GM21723 (cell line): ENCODE data around the gene CEP41.
"Not testable (repeated sequence)": the region's sequence is repeated elsewhere in the genome, so short reads cannot be mapped to it uniquely, and the experiment has no call there.

Experiments
- ATAC-seq: cut with Tn5 transposase; IDR thresholded peaks from one replicate; pipeline ENCODE4 v1.9.1; 2021; ENCODE audit warnings: mild to moderate bottlenecking, moderate library complexity; ENCODE audit not compliant: unreplicated experiment

CEP41 gene

DNA sequence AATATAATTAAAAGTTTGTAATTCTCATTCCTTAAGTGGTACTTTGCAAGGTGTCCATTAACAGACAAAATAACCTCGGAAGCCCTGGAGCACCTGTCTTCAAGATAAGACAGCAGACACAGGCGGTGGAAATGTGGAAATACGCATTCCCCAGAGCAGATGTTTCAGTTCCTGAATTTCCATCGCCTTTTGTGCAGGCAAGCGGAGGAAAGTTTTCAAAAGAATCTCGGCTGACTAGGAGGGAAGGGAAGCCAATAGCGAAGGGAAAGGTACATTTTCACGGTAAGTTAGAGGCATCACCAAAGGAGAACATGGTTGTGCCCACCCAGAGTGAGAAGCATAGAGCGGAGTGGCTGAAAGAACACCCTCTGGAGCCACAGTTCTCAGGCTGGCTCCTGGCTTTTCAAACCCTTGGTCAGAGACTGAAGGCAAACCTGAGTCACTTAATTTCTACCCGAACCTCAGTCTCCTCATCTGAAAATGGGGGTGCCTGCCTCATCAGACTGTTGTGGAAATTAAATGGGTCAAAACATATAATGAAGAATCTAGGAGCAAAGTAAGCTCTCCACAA, 46.9 kb downstream of the CEP41 start:
- no peak for ATAC-seq

DNA sequence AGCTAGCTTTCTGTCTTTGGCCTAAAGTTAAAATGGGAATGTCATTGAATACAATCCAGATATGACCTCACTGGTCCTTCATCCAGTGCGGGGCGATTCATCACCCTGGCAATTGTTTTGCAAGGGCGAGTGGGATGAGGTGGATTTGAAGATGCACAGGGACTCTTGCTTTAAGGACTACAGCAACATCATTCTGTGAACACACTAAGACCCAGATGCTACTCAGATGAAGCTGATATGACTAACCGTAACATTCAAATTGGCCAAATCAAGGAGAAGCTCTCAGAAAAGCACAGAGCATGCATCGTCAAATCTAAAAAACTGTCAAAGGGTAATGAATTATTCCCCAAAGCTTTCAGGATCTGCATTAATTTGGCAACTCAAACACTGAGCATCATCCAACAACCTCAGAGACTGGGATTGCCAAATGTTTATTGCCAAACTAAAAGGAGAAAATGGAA, 47.7 kb downstream of the CEP41 start:
- no peak for ATAC-seq

DNA sequence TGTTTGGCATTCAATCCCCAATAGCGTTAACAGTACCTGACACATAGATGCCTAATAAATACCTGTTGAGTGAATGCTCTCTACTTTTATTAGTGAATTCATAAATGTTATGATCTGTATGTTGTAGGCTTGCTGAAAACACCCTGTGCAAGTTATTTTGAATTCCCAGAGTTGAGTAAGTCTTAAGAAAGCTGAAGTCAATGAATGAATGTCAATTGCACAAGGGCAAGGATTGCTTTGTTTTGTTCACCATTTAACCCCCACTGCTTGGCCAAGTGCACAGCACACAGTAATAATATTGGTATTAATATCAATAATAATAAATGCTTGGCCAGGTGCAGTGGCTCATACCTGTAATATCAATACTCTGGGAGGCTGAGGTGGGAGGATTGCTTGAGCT, 50.3 kb downstream of the CEP41 start:
- no peak for ATAC-seq

DNA sequence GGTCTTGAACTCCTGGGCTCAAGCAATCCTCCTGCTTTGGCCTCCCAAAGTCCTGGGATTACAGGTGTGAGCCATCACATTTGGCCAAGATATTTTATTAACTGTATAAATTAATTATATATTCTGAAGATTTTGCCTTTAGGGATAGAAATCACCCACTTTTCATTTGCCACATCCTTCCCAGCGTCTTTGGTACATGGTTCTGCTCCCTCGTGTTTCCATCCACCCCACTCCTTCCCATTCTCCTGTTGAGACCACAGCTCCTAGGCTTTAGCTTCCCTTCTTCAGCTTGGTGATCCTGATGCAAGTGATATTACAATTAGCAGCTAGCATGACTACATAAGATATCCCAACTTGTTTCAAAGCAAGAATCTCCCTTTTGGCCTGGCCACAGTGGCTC, 52.1 kb downstream of the CEP41 start:
- no peak for ATAC-seq

DNA sequence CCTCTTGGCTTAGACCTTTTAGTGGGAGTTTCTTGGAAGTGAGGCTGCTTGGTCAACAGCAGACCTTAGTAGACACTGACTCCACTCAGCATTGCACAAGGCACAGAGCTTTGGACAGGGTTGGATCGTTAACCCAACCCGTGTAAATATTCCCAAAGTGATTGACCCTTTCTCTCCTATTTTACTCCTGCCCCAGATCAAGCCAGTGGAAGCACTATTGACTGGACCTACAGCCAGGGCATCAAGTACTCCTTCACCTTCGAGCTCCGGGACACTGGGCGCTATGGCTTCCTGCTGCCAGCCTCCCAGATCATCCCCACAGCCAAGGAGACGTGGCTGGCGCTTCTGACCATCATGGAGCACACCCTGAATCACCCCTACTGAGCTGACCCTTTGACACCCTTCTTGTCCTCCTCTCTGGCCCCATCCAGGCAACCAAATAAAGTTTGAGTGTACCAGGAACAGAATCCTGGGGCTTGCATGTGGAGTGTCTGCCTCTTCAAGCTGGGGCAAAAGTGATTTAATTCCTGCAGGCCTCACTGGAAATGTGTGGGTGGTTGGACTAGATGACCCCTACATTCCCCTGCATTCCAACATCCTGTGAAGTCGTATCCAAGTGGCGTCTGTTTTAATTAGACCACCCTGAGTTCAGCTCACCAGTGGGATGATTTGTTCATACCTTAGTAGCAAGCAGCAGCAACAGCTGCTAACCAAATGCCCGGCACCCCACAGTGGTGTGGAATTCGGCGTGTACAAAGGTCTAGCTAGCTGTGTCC, 53.0 kb downstream of the CEP41 start:
- no peak for ATAC-seq

DNA sequence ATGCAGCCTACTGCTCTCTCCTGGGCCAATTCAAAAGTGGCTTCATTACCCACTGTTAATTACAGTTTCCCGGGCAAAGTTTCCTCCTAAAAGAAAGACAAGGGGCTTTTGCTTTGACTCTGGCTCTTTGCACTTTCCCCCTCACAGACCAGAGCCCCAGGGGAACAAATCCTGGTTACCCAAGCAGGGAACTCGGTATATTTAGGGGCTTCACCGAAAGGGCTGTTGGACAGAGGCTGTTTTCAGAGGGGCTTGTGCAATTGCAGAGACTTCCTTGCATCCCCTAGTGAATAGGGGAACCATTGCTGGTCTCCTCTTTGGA, 53.5 kb downstream of the CEP41 start:
- ATAC-seq: no peak

DNA sequence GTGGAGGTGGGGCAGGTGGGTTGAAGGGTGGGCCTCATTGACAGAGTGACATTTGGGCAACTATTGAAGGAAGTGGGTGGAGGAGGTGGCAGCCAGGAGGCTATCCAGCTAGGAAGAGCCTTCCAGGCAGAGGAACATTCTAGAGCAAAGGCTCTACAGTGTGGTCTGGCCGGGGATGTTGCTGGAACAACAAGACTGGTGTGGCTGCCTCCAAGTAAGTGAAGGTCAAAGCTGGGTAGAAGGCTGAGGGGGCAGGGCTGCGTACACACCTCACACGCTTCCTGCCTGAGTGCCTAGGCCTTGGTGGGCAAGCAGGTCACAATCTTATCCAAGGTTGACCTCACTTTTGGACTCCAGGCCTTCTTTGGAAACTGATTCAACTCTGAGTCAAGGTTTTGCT, 53.9 kb downstream of the CEP41 start:
- no peak for ATAC-seq

DNA sequence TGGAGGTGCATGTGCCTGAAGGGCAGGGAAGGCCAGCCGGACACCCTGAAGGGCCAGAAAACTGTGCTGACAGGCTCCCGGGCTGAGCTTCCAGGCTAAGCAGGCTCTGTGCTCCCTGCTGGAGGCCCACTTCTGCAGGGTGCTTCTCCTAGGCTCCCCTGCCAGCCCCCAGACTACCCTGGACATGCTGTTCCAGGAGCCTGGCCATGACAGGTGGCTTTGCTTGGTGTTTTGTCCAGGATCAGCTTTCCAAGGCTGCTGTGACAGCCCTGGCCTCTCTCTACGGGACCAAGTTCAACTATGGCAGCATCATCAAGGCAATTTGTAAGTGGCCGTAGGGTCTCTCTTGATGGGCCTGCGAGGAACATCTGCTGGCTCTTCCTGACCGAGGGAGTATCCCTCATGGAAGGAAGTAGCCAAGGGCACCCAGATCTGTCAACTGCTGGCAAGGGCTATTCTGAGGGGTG, 55.2 kb downstream of the CEP41 start:
- ATAC-seq: no peak

DNA sequence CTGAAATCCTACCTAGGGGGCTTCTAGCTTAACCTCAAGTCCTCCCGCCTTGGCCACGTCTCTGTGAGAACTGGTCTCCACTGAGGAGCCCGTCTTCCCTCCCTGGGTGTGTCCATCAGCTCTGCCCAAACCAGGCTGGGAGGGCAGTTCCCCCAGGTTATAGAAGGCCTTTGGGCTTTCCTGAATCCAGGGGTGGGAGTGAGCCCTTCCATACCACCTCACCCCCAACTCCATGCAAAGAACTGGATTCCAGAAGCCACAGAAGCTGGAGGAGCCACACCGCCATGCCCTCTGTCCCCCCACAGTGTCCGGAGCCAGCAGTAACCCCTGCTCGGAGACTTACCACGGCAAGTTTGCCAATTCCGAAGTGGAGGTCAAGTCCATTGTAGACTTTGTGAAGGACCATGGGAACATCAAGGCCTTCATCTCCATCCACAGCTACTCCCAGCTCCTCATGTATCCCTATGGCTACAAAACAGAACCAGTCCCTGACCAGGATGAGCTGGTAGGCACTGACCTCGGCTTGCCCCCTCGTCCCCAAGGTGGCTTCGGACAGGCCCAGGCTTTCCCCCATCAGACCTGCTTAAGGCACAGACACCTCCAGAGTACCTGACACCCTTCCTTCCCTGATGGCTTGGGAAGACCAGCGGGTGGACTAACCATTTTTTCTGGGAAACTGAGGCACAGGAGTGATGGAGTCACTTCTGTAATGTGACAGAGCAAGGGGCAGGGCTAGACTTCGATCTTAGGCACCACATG, 55.8 kb downstream of the CEP41 start:
- ATAC-seq: no peak

DNA sequence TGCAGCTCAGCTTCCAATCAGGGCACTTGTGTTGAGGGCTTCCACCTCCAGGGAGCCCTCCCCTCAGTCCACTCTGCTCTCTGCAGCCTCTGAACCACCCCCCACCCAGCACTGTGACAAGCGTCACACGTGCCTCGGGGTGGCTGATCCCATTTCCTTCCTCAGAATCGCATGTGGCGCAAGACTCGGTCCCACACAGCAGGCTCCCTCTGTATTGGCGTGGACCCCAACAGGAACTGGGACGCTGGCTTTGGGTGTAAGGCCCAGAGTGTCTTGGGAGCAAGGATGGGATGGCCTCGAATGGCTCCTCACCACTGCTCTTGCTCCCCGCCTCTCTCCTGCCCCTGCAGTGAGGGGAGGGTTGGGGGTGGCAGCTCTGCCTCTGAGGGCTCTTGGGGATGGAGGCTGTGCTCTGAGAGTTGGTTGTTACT, 56.4 kb downstream of the CEP41 start:
- no peak for ATAC-seq

DNA sequence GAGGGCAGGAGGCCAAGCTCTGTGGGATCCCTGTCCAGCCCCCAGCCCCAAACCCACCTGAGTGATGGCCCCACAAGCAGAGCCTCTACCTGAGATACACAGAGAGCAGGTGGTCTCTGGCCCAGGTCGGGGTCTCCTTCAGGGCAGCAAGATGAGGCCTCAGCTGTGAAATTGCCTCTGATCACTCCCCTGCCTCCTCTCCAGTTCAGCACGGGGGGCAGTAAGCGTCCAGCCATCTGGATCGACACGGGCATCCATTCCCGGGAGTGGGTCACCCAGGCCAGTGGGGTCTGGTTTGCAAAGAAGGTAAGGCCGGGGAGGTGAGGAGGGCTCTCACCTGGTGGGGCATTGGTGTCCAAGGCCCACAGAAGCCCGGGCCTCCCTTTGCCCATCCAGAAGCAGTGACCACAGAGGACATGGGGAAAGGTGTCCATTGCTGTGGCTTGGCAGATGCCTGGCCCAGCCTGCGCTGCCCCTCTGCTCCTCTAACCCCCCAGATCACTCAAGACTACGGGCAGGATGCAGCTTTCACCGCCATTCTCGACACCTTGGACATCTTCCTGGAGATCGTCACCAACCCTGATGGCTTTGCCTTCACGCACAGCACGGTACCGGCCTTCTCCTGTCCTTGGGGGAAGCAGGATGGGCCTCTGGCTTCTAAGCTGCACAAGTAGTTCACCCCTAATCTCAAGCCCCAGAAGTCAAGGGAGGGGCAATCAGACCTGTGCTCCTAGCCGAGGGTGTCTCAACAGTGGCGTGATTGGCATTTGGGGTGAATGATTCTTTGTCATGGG, 57.4 kb downstream of the CEP41 start:
- no peak for ATAC-seq

DNA sequence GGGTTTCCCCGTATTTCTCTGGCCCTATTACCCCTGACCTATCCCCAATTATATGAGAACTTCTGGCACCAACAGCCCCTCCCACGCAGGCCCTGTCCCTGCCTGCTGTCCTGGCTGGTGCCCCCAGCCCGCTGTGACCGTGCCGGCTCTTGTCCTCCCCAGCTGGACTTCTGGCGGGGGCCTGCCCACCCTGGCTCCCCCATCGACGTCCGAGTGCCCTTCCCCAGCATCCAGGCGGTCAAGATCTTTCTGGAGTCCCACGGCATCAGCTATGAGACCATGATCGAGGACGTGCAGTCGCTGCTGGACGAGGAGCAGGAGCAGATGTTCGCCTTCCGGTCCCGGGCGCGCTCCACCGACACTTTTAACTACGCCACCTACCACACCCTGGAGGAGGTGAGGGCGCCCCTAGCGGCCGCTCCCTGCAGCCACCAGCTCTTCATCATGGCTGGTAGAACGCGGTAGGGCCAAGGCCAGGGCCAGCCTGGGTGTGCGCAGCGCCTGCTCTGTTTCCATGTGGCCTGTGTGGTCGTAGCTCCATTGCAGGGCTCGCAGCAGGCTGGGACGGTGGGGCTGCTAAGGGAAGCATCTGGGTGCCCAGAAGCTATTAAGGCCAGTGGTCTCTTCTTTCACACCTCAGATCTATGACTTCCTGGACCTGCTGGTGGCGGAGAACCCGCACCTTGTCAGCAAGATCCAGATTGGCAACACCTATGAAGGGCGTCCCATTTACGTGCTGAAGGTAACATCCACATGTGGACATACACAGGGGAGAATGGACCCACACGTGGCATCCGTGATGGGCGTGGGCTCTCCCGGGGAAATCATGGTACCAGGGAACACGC, 59.1 kb downstream of the CEP41 start:
- ATAC-seq: no peak

DNA sequence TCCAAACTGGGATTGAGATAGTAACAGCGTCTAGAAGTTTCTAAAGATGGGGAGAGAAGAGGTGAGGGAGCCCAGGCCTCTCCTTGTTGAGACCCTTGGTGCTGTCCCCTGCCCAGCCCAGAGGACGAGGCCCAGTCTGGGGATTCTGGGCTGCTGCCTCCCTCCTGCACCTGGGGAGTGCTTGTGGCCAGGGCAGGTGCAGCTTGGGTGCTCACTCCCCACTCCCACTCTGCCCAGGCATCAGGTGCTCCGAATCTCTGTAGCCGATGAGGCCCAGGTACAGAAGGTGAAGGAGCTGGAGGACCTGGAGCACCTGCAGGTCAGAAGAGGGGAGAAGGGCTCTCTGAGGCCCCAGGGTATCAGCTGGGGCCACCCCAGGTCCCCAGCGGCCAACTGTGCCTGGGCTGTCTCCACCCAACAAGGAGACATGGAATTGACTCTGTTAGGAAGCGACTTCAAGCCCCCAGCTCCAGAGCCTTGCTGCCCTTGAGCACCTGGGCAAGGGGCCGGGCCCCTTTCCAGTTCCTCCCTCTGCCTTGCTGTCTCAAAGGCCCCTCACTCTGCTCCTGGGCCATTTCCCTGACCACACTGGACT, 59.9 kb downstream of the CEP41 start:
- ATAC-seq: no peak

DNA sequence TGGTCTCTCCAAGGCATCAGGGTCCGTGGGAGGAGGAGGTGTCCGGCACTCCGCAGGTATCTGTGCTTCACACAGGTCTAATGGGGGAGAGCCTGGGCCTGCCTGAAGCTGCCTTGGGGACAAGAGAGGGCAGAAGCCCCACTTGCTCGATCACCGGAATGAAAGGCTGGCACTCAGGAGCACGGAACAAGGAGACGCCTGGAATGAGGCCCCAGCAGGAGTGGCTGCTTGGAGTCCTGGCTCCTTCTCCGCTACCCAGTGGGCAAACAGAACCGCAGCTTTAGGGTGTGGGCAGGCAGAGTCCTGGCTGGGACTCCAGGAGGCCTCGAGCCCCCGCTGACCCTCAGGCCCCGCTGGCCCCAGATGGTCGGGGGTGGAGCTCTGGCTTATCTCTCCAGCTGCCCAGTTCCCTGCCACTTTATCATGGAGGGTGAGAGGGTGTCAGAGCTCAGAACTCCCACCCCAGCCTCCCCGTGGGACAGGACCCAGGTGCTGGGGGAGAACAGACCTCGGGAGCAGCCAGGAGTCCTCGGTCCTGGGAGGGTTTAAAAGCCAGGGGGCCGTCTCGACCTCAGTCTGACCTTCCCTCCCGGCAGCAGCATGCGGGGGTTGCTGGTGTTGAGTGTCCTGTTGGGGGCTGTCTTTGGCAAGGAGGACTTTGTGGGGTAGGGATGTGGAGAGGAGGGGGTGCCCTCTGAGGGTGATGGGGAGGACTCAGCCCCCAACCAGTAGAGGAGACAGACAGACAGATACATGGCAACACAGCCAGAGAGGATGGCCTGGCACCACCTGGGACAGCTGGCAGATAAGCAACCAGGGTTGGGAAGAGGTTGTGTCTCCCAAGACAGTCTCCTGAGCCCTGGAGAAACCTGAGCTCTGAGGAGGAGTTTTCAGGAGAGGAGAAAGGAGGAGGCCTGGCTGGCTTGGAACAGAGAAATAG, 60.6 kb downstream of the CEP41 start, which contains the start of gene CPA1:
Gene CPA1 (plus strand): TSS at position 574 of the 940 bp plus-strand sequence. CDS start 27 bp downstream, at position 601.
- ATAC-seq: no peak

DNA sequence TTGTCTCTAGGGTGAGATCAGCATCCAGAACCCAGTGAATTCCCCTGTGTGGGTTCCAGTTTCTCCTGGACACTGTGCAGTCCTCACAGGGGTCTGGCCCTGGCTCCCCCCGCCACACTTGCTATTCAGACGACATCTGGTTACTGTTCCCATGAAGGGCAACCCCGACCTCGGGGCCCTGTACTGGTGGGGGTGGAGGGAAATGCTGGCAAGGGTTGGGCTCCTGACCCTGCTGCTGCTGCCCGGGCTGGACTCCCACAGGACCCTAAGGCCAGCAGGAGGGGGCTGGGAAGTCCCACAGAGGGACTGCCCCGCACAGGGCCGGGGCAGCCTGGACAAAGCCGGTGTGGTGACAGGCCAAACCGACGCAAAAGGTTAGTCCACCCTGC, 61.3 kb downstream of the CEP41 start:
- no peak for ATAC-seq

DNA sequence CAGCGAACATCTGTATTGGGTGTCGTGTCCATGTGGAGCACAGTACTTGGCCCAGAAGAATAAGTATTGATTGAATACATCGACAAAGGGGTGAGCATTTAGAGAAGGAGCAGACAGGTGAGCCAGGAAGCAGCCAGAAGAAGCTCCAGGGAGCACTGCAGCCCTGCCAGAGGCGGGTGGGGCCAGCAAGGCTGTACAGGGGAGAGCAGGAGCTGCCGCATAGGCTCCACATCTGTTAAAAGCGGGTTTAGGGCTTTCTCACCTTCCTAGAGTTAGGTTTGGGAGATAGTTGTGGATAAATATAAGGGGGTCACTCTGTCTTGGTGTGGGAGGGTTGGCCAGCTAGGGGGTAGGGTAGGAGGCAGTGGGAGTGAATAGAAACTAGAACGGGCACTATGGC, 61.8 kb downstream of the CEP41 start:
- ATAC-seq: no peak

DNA sequence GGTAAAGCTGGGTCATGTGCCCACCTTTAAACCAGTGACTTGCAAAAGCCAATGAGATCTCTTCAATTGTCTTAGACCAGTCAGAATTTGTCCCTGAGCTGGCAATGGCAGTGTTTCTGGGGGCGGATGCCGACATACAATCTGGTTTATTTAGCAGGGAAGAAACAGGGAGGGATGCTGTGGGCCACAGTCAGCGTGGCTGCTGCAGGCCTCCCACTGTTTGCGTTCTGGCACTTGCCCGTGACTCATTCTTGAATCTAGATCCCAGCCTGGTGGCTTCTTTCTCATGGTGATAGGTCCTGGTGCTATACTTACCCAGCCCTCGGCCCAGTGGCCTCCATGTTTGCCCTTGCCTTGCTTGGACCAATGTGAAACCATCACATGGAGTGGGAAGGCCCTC, 63.6 kb downstream of the CEP41 start:
- ATAC-seq: no peak

DNA sequence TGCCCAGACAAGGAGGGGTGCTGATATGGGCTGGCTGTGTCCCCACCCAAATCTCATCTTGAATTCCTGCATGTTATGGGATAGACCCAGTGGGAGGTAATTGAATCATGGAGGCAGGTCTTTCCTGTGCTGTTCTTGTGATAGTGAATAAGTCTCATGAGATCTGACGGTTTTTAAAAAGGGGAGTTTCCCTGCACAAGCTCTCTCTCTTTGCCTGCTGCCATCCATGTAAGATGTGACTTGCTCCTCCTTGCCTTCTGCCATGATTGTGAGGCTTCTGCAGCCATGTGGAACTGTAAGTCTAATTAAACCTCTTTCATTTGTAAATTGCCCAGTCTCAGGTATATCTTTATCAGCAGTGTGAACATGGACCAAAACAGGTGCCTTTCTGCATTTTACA, 64.4 kb downstream of the CEP41 start:
- not testable (repeated sequence) for ATAC-seq

DNA sequence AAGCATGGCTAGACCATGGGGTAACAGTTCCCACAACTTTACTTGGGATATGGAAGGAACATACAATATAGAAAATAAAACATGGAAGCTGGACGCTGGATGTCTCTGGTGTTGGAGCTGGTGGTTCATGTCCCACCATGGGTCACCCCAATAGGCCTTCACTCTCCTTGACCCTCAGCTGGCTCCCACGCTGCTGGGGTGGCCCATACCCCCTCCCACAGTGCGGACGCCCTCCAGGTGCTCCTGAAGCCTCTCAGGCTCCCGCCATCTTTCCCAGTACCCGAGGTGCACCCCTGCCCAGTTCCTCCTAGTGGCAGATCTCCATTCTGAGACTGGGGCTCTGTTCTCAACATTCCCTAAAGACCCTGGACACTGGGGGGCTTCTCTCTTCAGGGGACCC, 66.3 kb downstream of the CEP41 start:
- ATAC-seq: no peak
